ENCODE data around the gene TCF25.

Gene TCF25

DNA sequence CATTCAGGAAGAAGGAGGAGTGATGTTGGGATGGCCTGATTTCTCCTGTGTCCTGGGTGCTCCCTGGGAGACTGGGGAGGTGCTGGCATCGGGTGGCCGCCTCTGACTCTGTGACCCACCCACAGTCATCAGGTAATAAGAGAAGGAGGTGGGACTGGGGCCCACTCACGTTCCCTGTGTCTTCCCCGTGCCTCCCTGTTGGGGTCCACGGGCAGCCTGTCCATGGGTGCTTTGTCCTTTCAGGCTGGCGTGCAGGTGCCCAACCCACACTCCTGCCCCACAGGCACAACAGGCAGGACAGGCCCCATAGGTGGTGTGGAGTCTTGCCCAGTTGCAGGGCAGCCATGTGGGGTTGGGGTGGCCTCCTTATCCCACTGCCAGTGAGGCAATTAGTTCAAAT lies 79.2 kb downstream of the TCF25 start:
- no peak overlapping the region for H3K4me3 ChIP-seq (ENCODE audit: low read depth, low read length)
- in situ Hi-C loops (cut with HindIII; ENCODE audit: low sequenced_read_pairs), result no loop called here
- TF ChIP-seq, protein P1, sequence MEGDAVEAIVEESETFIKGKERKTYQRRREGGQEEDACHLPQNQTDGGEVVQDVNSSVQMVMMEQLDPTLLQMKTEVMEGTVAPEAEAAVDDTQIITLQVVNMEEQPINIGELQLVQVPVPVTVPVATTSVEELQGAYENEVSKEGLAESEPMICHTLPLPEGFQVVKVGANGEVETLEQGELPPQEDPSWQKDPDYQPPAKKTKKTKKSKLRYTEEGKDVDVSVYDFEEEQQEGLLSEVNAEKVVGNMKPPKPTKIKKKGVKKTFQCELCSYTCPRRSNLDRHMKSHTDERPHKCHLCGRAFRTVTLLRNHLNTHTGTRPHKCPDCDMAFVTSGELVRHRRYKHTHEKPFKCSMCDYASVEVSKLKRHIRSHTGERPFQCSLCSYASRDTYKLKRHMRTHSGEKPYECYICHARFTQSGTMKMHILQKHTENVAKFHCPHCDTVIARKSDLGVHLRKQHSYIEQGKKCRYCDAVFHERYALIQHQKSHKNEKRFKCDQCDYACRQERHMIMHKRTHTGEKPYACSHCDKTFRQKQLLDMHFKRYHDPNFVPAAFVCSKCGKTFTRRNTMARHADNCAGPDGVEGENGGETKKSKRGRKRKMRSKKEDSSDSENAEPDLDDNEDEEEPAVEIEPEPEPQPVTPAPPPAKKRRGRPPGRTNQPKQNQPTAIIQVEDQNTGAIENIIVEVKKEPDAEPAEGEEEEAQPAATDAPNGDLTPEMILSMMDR (IDR thresholded peaks at IDR 0.05; ENCODE audit: low read depth, low read length, missing control alignments), result no peak
- no peak for DNase-seq (ENCODE audit: low read depth)

DNA sequence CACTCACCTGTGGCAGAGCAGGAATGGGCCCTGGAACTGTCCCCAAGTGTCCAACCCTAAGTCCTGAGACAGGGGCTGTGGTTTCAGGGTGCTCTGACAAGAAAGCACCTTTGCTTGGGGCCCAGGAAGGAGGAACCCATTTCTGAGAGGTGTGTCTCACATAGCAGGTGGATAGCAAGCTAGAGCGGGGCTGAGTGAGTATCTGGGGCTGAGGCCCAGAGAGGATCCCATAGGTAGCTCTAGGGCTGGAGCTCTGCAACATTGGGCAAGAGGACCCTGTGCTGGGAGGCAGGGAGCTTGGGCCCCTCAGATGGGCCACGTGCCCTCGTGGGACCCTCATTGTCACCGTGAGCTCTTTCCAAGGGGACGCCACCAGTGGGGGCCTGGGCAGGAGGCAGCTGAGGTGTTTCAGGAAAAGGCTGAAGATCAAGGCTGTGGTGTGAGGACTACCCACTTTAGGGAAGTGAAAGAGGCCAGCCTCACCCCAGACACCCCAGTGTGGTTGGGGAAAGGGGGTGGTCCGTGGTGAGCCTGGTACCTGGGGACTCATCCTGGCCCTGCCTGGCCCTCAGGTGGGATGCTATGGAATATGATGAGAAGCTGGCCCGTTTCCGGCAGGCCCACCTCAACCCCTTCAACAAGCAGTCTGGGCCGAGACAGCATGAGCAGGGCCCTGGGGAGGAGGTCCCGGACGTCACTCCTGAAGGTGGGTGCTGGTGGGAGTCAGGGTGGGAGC lies 80.4 kb downstream of the TCF25 start:
- no peak overlapping the region for H3K4me3 ChIP-seq (ENCODE audit: low read depth, low read length)
- in situ Hi-C loops (cut with HindIII; ENCODE audit: low sequenced_read_pairs), result no loop called here
- DNase-seq (ENCODE audit: low read depth), result no peak
- TF ChIP-seq, protein P1 (IDR thresholded peaks at IDR 0.05; ENCODE audit: low read depth, low read length, missing control alignments), result no peak

DNA sequence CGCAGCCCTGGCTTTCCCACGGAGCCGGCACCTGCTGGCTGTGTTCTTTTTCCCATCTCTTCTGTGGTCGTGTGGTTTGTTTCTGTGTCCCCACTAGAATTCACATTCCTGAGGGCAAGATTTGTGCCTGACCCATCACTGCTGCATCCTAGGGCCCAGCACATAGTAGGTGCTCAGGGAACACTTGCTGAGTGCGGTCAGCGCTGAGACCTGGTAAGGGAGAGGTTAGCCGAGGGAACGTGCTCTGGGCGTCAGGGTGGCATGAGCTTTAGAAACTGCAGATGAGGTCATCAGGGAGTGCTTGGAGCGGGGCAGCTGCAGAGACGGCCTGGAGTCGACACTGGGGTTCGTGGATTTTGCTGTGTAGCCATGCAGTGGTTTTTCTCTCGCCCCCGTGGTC lies 81.1 kb downstream of the TCF25 start:
- in situ Hi-C loops (cut with HindIII; ENCODE audit: low sequenced_read_pairs), result no loop called here
- H3K4me3 ChIP-seq (ENCODE audit: low read depth, low read length), result no peak overlapping the region
- TF ChIP-seq, protein P1 (IDR thresholded peaks at IDR 0.05; ENCODE audit: low read depth, low read length, missing control alignments), result no peak
- DNase-seq (ENCODE audit: low read depth), result no peak

DNA sequence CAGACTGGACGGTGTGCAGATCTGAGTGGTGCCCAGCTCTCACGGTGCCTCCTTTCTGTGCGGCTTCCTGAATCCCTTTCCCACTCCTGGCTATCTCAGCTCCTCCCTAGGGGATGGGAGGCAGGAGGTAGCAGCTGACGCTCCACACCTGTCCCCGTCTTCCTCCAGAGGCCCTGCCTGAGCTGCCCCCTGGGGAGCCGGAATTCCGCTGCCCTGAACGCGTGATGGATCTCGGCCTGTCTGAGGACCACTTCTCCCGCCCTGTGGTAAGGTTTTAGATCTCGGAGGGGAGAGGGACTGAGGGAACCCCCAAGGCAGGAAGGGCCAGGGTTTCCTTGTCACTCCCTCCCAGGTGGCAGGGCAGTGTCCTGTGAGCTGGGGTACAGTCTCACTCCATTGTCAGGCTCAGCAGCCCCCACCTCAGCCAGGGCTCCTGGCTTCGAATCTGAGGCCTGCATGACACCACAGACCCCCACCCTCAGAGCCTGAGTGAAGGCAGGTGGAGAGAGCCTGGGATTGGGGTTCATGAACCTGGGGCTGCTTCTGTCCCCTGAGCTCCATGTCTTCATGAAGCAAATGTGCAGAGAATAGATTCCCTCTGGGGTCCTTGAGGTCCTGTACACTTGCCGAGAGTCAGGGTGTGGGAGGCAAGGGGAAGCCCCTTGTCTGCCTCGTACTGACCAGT lies 81.8 kb downstream of the TCF25 start:
- H3K4me3 ChIP-seq (ENCODE audit: low read depth, low read length), result no peak overlapping the region
- in situ Hi-C loops (cut with HindIII; ENCODE audit: low sequenced_read_pairs), result no loop called here
- TF ChIP-seq, protein P1 (IDR thresholded peaks at IDR 0.05; ENCODE audit: low read depth, low read length, missing control alignments), result no peak
- no peak for DNase-seq (ENCODE audit: low read depth)

DNA sequence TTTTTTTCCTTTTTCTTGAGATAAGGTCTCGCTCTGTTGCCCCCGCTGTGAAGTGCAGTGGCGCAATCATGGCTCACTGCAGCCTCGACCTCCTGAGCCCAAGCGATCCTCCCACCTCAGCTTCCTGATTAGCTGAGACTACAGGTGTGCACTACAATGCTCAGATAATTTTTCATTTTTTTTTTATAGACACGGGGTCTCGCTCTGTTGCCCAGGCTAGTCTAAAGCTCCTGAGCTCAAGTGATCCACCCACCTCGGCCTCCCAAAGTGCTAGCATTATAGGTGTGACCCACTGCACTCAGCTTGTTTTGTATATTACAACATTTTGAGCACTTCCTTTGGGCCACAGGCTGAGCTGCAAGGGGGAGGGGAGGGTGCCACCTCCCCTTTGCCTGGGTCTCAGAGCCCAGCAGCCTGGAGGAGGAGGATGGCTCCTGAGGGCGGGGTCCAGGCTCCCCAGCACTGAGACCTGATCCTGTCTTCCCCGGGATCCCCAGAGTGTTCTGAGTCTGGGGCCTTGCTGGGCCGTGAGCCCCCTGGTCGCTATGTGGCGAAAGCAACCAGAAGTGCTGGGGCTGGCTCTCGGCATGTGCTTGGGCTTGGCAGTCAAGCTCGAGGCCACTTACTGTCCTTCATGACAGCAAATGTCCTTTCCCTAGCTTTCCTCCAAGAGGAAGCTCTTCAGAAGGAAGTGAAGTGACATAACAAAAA lies 83.3 kb downstream of the TCF25 start:
- DNase-seq (ENCODE audit: low read depth), result no peak
- in situ Hi-C loops (cut with HindIII; ENCODE audit: low sequenced_read_pairs), result no loop called here
- TF ChIP-seq, protein P1 (IDR thresholded peaks at IDR 0.05; ENCODE audit: low read depth, low read length, missing control alignments), result no peak
- H3K4me3 ChIP-seq (ENCODE audit: low read depth, low read length), result no peak overlapping the region

DNA sequence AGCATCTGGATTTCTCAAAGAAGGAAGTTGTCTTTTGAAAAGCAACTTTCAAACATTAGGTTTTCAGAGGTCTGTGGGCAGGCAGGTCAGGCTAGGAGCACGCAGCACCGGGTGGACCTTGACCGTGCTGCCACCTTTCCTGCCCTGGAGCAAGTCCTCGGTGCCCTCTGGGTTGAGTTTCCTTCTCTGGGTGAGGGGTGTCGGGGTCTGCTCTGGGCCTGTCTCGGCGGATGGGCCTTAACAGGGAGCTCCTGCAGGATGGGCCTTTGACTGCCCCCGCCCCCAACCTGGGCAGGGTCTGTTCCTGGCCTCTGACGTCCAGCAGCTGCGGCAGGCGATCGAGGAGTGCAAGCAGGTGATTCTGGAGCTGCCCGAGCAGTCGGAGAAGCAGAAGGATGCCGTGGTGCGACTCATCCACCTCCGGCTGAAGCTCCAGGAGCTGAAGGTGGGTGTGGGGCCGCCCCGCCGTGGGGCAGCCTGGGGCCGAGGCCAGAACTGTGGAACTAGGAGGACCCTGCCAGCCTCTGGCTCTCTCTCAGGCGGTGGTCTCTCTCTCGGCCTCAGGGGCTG lies 83.9 kb downstream of the TCF25 start:
- DNase-seq (ENCODE audit: low read depth), result no peak
- H3K4me3 ChIP-seq (ENCODE audit: low read depth, low read length), result no peak overlapping the region
- in situ Hi-C loops (cut with HindIII; ENCODE audit: low sequenced_read_pairs), result no loop called here

More for the DNA sequence above, 83.9 kb downstream of the TCF25 start:
- TF ChIP-seq, protein P1 (IDR thresholded peaks at IDR 0.05; ENCODE audit: low read depth, low read length, missing control alignments), result no peak

Measured in astrocyte of the cerebellum (primary cell).